Measurements from ENCODE around the gene CAPNS2. TPM values are rescaled to one million over a fixed set of nuclear protein-coding genes. Genes with fewer than 3 reads are reported as not detected.
A peak's percentile ranks its signal among the peaks of the same experiment; 100 is the strongest.

Gene CAPNS2
- total RNA-seq, 1 donor from 2014 or later = not detected

DNA sequence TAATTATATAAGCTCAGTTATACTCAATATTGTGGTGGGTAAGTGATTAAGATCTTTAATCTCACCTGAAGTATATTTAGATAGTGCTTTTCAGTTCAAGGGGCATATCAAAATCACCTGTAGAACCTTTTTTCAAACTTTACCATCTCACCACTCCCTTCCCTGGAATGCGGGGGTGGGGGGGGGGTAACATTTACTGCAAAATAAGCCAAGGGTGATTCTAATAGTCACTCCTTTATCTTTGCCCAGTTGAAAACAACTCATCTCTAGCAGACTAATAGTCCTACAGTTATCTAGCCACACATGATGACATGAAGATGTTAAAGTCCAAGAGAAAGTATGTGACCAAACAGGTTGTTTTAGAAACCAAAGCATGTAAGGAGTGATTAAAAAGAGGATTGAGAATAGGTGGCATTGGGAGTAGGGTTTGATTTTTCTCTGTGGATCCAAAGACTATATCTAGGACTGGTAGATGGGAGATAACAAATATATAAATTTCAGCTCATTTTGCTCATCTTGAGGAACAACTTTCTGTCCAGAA lies 36.1 kb upstream of the CAPNS2 start:
- no peaks in the 10 kb centered on the region for H3K9me3 ChIP-seq
- H3K27ac ChIP-seq = no peak overlapping the region
- no peaks in the 10 kb centered on the region for H3K27me3 ChIP-seq
- H3K4me3 ChIP-seq = no peak overlapping the region
- peaks cover 0 to 5% of the 10 kb centered on the region in 2 donors for H3K4me1 ChIP-seq
- H3K36me3 ChIP-seq = no peaks in the 10 kb centered on the region
- no peak for DNase-seq (ENCODE audit: low spot score in 2 of 2)
- intact Hi-C loops (cut with DNase I) = no loop called here
- TF ChIP-seq, protein P1, sequence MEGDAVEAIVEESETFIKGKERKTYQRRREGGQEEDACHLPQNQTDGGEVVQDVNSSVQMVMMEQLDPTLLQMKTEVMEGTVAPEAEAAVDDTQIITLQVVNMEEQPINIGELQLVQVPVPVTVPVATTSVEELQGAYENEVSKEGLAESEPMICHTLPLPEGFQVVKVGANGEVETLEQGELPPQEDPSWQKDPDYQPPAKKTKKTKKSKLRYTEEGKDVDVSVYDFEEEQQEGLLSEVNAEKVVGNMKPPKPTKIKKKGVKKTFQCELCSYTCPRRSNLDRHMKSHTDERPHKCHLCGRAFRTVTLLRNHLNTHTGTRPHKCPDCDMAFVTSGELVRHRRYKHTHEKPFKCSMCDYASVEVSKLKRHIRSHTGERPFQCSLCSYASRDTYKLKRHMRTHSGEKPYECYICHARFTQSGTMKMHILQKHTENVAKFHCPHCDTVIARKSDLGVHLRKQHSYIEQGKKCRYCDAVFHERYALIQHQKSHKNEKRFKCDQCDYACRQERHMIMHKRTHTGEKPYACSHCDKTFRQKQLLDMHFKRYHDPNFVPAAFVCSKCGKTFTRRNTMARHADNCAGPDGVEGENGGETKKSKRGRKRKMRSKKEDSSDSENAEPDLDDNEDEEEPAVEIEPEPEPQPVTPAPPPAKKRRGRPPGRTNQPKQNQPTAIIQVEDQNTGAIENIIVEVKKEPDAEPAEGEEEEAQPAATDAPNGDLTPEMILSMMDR (IDR thresholded peaks at IDR 0.05) = no peak

DNA sequence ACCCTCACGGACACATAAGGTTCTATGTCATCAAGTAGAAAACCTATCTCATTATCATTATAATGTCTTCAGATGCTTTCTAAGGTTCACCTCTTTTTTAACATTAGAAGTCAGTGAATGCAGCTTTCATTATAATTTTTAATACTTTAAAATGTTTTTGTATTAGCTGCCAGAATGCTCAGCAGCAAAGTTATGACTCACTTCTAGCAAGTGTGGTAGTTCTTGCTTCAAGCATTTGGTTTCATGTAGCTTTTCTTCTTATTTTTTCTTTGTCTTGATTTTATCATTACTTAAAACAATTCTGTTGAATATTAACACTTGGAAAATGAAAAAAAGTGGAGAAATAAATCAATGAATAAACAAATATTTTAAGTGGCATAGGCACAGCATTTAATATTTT lies 34.3 kb upstream of the CAPNS2 start:
- no peak overlapping the region for H3K4me3 ChIP-seq
- no peaks in the 10 kb centered on the region for H3K27me3 ChIP-seq
- peaks cover 0 to 12% of the 10 kb centered on the region in 2 donors for H3K4me1 ChIP-seq
- no peak for DNase-seq (ENCODE audit: low spot score in 2 of 2)
- TF ChIP-seq, protein P1 (IDR thresholded peaks at IDR 0.05) = no peak
- H3K9me3 ChIP-seq = no peaks in the 10 kb centered on the region
- no peaks in the 10 kb centered on the region for H3K36me3 ChIP-seq
- intact Hi-C loops (cut with DNase I) = no loop called here
- no peak overlapping the region for H3K27ac ChIP-seq

DNA sequence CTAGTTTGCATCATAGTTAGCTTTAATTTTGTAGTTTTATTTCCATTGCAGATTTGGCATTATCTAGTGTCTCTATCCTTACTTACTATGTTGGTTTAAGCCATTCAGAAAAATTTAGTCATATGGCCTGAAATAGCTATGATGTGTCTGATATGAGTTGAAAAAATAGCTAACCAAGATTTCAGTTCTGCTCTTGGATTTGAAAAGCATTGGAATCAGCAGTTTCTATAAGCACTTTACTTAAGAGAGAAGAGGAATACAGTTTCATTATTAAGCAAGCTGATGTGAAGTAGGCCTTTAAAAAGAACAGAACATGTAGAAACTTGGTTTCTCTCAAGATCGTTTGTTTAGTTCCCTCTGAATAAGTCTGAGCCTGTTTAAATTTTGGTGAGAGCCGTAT lies 31.7 kb upstream of the CAPNS2 start:
- Histone ChIP-seq H3K4me1 (peaks cover 0 to 12% of the 10 kb centered on the region in 2 donors), H3K36me3 (no peaks in the 10 kb centered on the region), H3K9me3 (no peaks in the 10 kb centered on the region), H3K4me3 (no peak overlapping the region), H3K27ac (peak overlapping the region; percentile 11 to 15), H3K27me3 (no peaks in the 10 kb centered on the region)
- intact Hi-C loops (cut with DNase I) = no loop called here
- no peak for DNase-seq (ENCODE audit: low spot score in 2 of 2)
- TF ChIP-seq, protein P1 (IDR thresholded peaks at IDR 0.05) = no peak

DNA sequence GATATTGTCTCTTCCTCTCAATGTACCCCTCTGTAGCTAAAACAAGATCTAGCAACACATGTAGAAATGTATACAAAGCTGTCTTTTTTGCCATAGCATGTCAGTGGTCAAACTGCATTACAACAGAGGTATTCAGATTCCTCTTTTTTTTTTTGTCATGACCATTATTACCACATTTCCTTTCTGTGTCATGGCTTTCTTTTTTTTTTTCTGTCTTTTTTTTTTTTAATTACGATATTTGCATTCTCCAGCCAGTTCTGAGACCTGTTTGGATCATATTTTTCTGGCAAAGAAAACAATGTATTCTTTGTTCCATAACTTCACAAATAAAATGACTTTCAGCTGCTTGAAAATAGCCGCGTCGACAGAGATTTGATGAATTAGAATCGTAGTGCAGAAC lies 27.4 kb upstream of the CAPNS2 start:
- Histone ChIP-seq H3K4me1 (peaks cover 0 to 12% of the 10 kb centered on the region in 2 donors), H3K27ac (no peak overlapping the region)
- intact Hi-C loops (cut with DNase I) = no loop called here

DNA sequence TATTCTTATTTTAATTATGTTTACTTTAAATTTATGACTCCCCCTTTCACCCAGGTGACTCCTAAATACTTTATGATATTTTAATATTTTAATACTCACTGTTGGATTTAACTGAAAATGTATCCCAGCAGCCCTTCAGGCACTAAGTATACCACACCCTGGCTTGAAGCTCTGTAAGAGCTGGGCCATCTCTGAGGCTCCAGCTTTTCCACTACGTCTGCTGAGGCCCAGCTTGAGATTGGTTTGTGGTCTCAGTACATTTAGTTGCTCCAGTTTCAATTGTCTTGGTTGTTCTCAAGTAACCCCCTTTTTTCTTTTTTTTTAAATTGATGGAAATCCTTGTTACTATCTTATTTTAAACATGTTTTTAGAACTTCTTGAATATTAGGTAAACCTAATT lies 27.0 kb upstream of the CAPNS2 start:
- H3K9me3 ChIP-seq = no peaks in the 10 kb centered on the region
- H3K27me3 ChIP-seq = no peaks in the 10 kb centered on the region
- intact Hi-C loops (cut with DNase I) = no loop called here
- no peak overlapping the region for H3K4me3 ChIP-seq
- TF ChIP-seq, protein P1 (IDR thresholded peaks at IDR 0.05) = no peak
- H3K36me3 ChIP-seq = no peaks in the 10 kb centered on the region
- DNase-seq (ENCODE audit: low spot score in 2 of 2) = no peak
- peaks cover 0 to 12% of the 10 kb centered on the region in 2 donors for H3K4me1 ChIP-seq
- no peak overlapping the region for H3K27ac ChIP-seq

More for the DNA sequence above, 27.4 kb upstream of the CAPNS2 start:
- no peaks in the 10 kb centered on the region for H3K27me3 ChIP-seq
- H3K4me3 ChIP-seq = no peak overlapping the region
- no peaks in the 10 kb centered on the region for H3K36me3 ChIP-seq
- no peak for DNase-seq (ENCODE audit: low spot score in 2 of 2)
- TF ChIP-seq, protein P1 (IDR thresholded peaks at IDR 0.05) = no peak
- H3K9me3 ChIP-seq = no peaks in the 10 kb centered on the region

DNA sequence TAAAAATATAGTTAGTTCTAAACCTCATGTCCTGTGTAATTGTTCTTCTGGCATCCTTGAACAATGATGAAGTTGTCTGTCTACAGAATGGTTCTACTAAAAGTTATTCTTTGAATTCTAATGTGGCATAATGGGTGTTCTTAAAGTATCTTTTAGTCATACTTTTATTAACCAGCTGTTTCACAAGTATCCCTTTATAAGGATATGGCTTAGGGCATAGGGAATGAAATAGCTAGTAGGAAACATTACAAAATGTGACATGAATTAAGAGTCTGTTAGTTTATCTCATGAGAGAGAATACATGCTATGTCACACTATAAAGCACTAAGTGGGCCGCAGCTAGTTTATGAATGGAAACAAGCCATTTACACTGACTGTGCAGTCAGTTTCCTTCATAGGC lies 26.3 kb upstream of the CAPNS2 start:
- Histone ChIP-seq H3K36me3 (no peaks in the 10 kb centered on the region), H3K27ac (no peak overlapping the region), H3K4me3 (no peak overlapping the region), H3K27me3 (no peaks in the 10 kb centered on the region), H3K4me1 (peaks cover 0 to 8% of the 10 kb centered on the region in 2 donors), H3K9me3 (no peaks in the 10 kb centered on the region)
- intact Hi-C loops (cut with DNase I) = loop anchor here (5.0 to 10.0 kb wide), 2 partner anchors 33 to 165 kb away; partner anchors contain the start of gene LPCAT2
- DNase-seq (ENCODE audit: low spot score in 2 of 2) = no peak
- TF ChIP-seq, protein P1 (IDR thresholded peaks at IDR 0.05) = no peak

Measured in ascending aorta (tissue), 2 donors.